HG02610 (cell line): ENCODE results near the gene MSRB1.
"Not testable (repeated sequence)": the region's sequence is repeated elsewhere in the genome, so short reads cannot be mapped to it uniquely, and the experiment has no call there.

Experiments used
- ATAC-seq: cut with Tn5 transposase; IDR thresholded peaks from one replicate; pipeline ENCODE4 v1.9.1; 2021; ENCODE audit warnings: mild to moderate bottlenecking, moderate library complexity; ENCODE audit not compliant: unreplicated experiment

The MSRB1 gene

GRCh38 chr16:1962161-1963153 lies 19.5 kb upstream of the MSRB1 start:
- not testable (repeated sequence) for ATAC-seq

GRCh38 chr16:1961651-1962067 lies 18.7 kb upstream of the MSRB1 start:
- no peak for ATAC-seq

GRCh38 chr16:1960665-1961630 lies 17.9 kb upstream of the MSRB1 start:
- ATAC-seq: no peak

- ATAC-seq: peak; percentile 71
Measured at GRCh38 chr16:1959269-1960039, 16.5 kb upstream of the MSRB1 start, which contains the start of gene NDUFB10. Gene NDUFB10 (plus strand): TSS chr16:1959538. CDS start chr16:1959625, 87 bp downstream.

GRCh38 chr16:1958715-1959268 lies 15.8 kb upstream of the MSRB1 start:
- ATAC-seq: no peak

GRCh38 chr16:1958143-1958491 lies 15.1 kb upstream of the MSRB1 start:
- ATAC-seq: not testable (repeated sequence)

- not testable (repeated sequence) for ATAC-seq
Measured at GRCh38 chr16:1957434-1958142, 14.6 kb upstream of the MSRB1 start.

- no peak for ATAC-seq
Measured at GRCh38 chr16:1953734-1954133, 10.7 kb upstream of the MSRB1 start.

GRCh38 chr16:1950559-1950958 lies 7.6 kb upstream of the MSRB1 start:
- ATAC-seq: no peak

- ATAC-seq: no peak
Measured at GRCh38 chr16:1950047-1950446, 7.0 kb upstream of the MSRB1 start.

GRCh38 chr16:1949507-1949906 lies 6.5 kb upstream of the MSRB1 start:
- no peak for ATAC-seq

GRCh38 chr16:1947369-1947670 lies 4.3 kb upstream of the MSRB1 start:
- no peak for ATAC-seq

- no peak for ATAC-seq
Measured at GRCh38 chr16:1946495-1947368, 3.7 kb upstream of the MSRB1 start.

- no peak for ATAC-seq
Measured at GRCh38 chr16:1945559-1946391, 2.8 kb upstream of the MSRB1 start.

- no peak for ATAC-seq
Measured at GRCh38 chr16:1944612-1945199, 1.7 kb upstream of the MSRB1 start.

- no peak for ATAC-seq
Measured at GRCh38 chr16:1942047-1942809, 771 bp downstream of the MSRB1 start.
